GM12878 (cell line): Measurements from ENCODE around the gene ST7. TPM values are rescaled to one million over a fixed set of nuclear protein-coding genes. Genes with fewer than 3 reads are reported as not detected.

Experiments used
- ATAC-seq: fragments of 200-7000 bp; cut with Tn5 transposase; 3 replicates; pipeline ENCODE4 v1.9.1; 2020; ENCODE audit warnings: mild to moderate bottlenecking, moderate library complexity
- BruUV-seq: library from RNA; stranded (reverse); fragments of 400-500 nt; replicated peaks from 2 replicates; lab custom pipeline; 2021; lab: Mats Ljungman, UMichigan
- CTCF ChIA-PET: fragments of 300-600 bp; sonication (Branson Sonifier 250); formaldehyde crosslinking; extraction: SDS; loops from one replicate; lab custom pipeline; 2021; ENCODE audit warnings: inconsistent platforms; lab: Yijun Ruan, JAX
- POLR2A ChIA-PET: fragments of 350-600 bp; formaldehyde crosslinking; extraction: SDS; loops from one replicate; lab custom pipeline; 2021; ENCODE audit warnings: inconsistent platforms; lab: Charles Lee
- RAD21 ChIA-PET: fragments of 300-600 bp; sonication (Branson Sonifier 250); formaldehyde crosslinking; loops from one replicate; lab custom pipeline; 2023; ENCODE audit warnings: antibody characterized with exemption; ENCODE audit not compliant: unreplicated experiment; lab: Charles Lee
- SMC1A ChIA-PET: fragments of 300-600 bp; sonication (Branson Sonifier 250); formaldehyde crosslinking; loops from one replicate; lab custom pipeline; 2023; ENCODE audit not compliant: unreplicated experiment, uncharacterized antibody; lab: Charles Lee
- DNase-seq: peaks from one replicate; pipeline ENCODE4 v3.0.0-alpha.2; 2011; ENCODE audit warnings: low read depth, low spot score
- FAIRE-seq: peaks from 3 replicates; lab custom pipeline; 2011; peaks lifted over from hg19 to GRCh38; lab: Jason Lieb, UNC
- H2AFZ ChIP-seq: 2 replicates; pipeline ENCODE4 v1.6.0; 2011; ENCODE audit warnings: low read depth, low read length, control low read depth; ENCODE audit not compliant: control insufficient read depth
- H3K27ac ChIP-seq: 2 replicates; pipeline ENCODE4 v1.5.1; 2011; ENCODE audit warnings: control low read depth; ENCODE audit not compliant: control insufficient read depth, insufficient read depth
- H3K27me3 ChIP-seq, 2 experiments: replicated peaks in 1 of 2; 2 replicates each; pipeline versions ENCODE4 v1.6.0 to v1.6.1; 2011; ENCODE audit warnings: low read length in 1 of 2; ENCODE audit not compliant: control insufficient read depth in 2 of 2, insufficient read depth in 2 of 2
- H3K36me3 ChIP-seq, 2 experiments: 2 replicates each; pipeline ENCODE4 v1.5.1; 2011; ENCODE audit warnings: low read length in 1 of 2; ENCODE audit not compliant: control insufficient read depth in 2 of 2, insufficient read depth in 2 of 2
- H3K4me1 ChIP-seq: 2 replicates; pipeline ENCODE4 v1.6.1; 2011; ENCODE audit warnings: mild to moderate bottlenecking, low read length, moderate library complexity, mixed read lengths; ENCODE audit not compliant: control insufficient read depth, insufficient read depth
- H3K4me2 ChIP-seq: 2 replicates; pipeline ENCODE4 v1.6.0; 2011; ENCODE audit warnings: control low read depth; ENCODE audit not compliant: control insufficient read depth, insufficient read depth
- H3K4me3 ChIP-seq: fragments of 200-600 bp; sonication (generic); 2 replicates; pipeline ENCODE4 v1.5.1; 2016
- H3K79me2 ChIP-seq: 2 replicates; pipeline ENCODE4 v1.6.0; 2011; ENCODE audit warnings: low read length; ENCODE audit not compliant: control insufficient read depth, insufficient read depth
- H3K9ac ChIP-seq: 2 replicates; pipeline ENCODE4 v1.8.0; 2011; ENCODE audit warnings: low read length, control low read depth, mixed read lengths; ENCODE audit not compliant: control insufficient read depth, insufficient read depth
- H3K9me3 ChIP-seq: replicated peaks from 3 replicates; pipeline ENCODE4 v1.5.1; 2011; ENCODE audit warnings: mild to moderate bottlenecking, low read length; ENCODE audit not compliant: control insufficient read depth, insufficient read depth
- H4K20me1 ChIP-seq: 2 replicates; pipeline ENCODE4 v1.6.0; 2011; ENCODE audit not compliant: control insufficient read depth, insufficient read depth
- ATF3 ChIP-seq: IDR thresholded peaks from 2 replicates; pipeline ENCODE4 v1.6.1; 2011; ENCODE audit warnings: low read depth, mild to moderate bottlenecking, low read length, moderate library complexity, borderline replicate concordance; ENCODE audit errors: extremely low read depth
- BRCA1 ChIP-seq: IDR thresholded peaks from 2 replicates; pipeline ENCODE4 v1.6.1; 2011; ENCODE audit warnings: low read depth, low read length, improper control_type of control experiment
- E2F4 ChIP-seq: IDR thresholded peaks from 2 replicates; pipeline ENCODE4 v1.6.1; 2012; ENCODE audit warnings: low read depth, low read length, improper control_type of control experiment
- IRF5 ChIP-seq: fragments of 450-650 bp; IDR thresholded peaks from 2 replicates; pipeline ENCODE4 v1.6.1; 2017; ENCODE audit warnings: borderline replicate concordance
- JUND ChIP-seq: IDR thresholded peaks from 2 replicates; pipeline ENCODE4 v1.6.1; 2012; ENCODE audit warnings: low read depth, mild to moderate bottlenecking, low read length, improper control_type of control experiment, moderate library complexity
- MYB ChIP-seq: fragments of 150-350 bp; IDR thresholded peaks from 2 replicates; pipeline ENCODE4 v1.6.1; 2014; ENCODE audit warnings: mild to moderate bottlenecking, low read depth, low read length, borderline replicate concordance
- SMAD5 ChIP-seq: IDR thresholded peaks from 2 replicates; pipeline ENCODE4 v1.6.1; 2016; ENCODE audit warnings: antibody characterized with exemption, low read depth
- SP1 ChIP-seq: IDR thresholded peaks from one replicate; pipeline ENCODE4 v1.6.1; 2011; ENCODE audit warnings: low read depth, low read length
- WGBS: methylation state at CpG from one replicate; pipeline ENCODE4 v1.1.6; 2016; ENCODE audit warnings: low lambda C conversion rate; ENCODE audit not compliant: insufficient replicate concordance, insufficient coverage; ENCODE audit errors: missing lambda C conversion rate; 5-methylcytosine and 5-hydroxymethylcytosine counted together
- in situ Hi-C: fragments of 300-500 bp; cut with MboI; formaldehyde crosslinking; loops from 9 replicates; pipeline ENCODE4 v1.14.3; 2018; ENCODE audit warnings: mixed read lengths
- intact Hi-C: fragments of 100-400 bp; cut with micrococcal nuclease; formaldehyde crosslinking; loops from one replicate; pipeline ENCODE4 v1.14.2; 2022; ENCODE audit not compliant: unreplicated experiment
- polyA plus RNA-seq, 11 experiments: library from polyadenylated mRNA; depleted of rRNA in 4 of 11; unstranded in 6 of 11; stranded (reverse) in 5 of 11; fragments of >200 nt; fragmentation: Nextera tagmentation in 4 of 11; fragmentation: Illumina TruSeq in 1 of 11; extraction: Ambion mirVana in 4 of 11; extraction: Trizol in 1 of 11; gene quantifications; 1 replicate in 1 of 11; 2 replicates in 10 of 11; pipeline versions ENCODE4 v1.2.1 to v1.2.3, GENCODE V29; 2011 to 2016; ENCODE audit warnings: inconsistent platforms in 2 of 11, missing spikeins in 2 of 11, low read depth in 1 of 11
- total RNA-seq, 4 experiments: library from RNA; depleted of rRNA in 3 of 4; stranded (reverse); fragments of >200 nt in 3 of 4; fragmentation: Illumina TruSeq in 1 of 4; extraction: Trizol in 1 of 4; gene quantifications; 2 replicates each; pipeline versions ENCODE4 v1.2.1 to v1.2.3, GENCODE V29; 2013 to 2021

Gene ST7
- total and polyA plus RNA-seq, 10 of the 15 experiments (the other 5 are each of a cell fraction or from before 2014, with no cell fraction given), result 27.7 to 76.4 (median 53.6) TPM

GRCh38 chr7:117018713-117019112 lies 65.4 kb downstream of the ST7 start:
- H3K4me1 ChIP-seq, result peaks cover 22% of the 10 kb centered on the region
- peak overlapping the region; percentile 66 for H3K4me3 ChIP-seq
- H3K27me3 ChIP-seq, result no peaks in the 10 kb centered on the region
- H2AFZ ChIP-seq, result no peak overlapping the region
- POLR2A ChIA-PET, result no interaction called here
- no TSS peak for BruUV-seq
- H3K9me3 ChIP-seq, result no peaks in the 10 kb centered on the region
- in situ Hi-C loops, result no loop called here
- no peaks in the 10 kb centered on the region; a peak in 1 of 4 replicates for H3K36me3 ChIP-seq
- RAD21 ChIA-PET, result interaction anchor here (1.1 to 1.5 kb wide), 2 partner anchors 30 to 34 kb away, joined by 4 to 5 read pairs; no protein-coding TSS in a partner anchor
- FAIRE-seq, result no peak
- no peak overlapping the region; the same call in 1 of the 2 replicates for H3K27ac ChIP-seq
- TF ChIP-seq E2F4 (no peak), SP1 (no peak), BRCA1 (no peak), ATF3 (no peak), JUND (no peak), SMAD5 (no peak), MYB (no peak), IRF5 (no peak)
- peak overlapping the region; percentile 54 for H3K4me2 ChIP-seq
- SMC1A ChIA-PET, result interaction anchor here (1.1 to 8.4 kb wide), 3 partner anchors 9 to 92 kb away, joined by 3 to 97 read pairs (median 12); no protein-coding TSS in a partner anchor
- 90% methylated on average over 1 of the region's 1 CpG for WGBS
- H3K9ac ChIP-seq, result no peak overlapping the region
- CTCF ChIA-PET, result interaction anchor here (0.6 to 2.5 kb wide), 2 partner anchors 8 to 697 kb away, joined by 3 to 7 read pairs; no protein-coding TSS in a partner anchor
- intact Hi-C loops, result loop anchor here (10.0 kb wide), 1 partner anchor 1166 kb away; the partner anchor contains the start of gene LSM8
- no peaks in the 10 kb centered on the region for H4K20me1 ChIP-seq
- H3K79me2 ChIP-seq, result peaks cover 99% of the 10 kb centered on the region
- no peak for DNase-seq
- ATAC-seq, result no peak
